ENCODE data around the gene SLC2A3. TPM values are rescaled to one million over a fixed set of nuclear protein-coding genes. Genes with fewer than 3 reads are reported as not detected.
A peak's percentile ranks its signal among the peaks of the same experiment; 100 is the strongest.
"Not testable (repeated sequence)": the region's sequence is repeated elsewhere in the genome, so short reads cannot be mapped to it uniquely, and the experiment has no call there.

The SLC2A3 gene
- total RNA-seq, 1 donor from 2014 or later, result 71.7 TPM

DNA sequence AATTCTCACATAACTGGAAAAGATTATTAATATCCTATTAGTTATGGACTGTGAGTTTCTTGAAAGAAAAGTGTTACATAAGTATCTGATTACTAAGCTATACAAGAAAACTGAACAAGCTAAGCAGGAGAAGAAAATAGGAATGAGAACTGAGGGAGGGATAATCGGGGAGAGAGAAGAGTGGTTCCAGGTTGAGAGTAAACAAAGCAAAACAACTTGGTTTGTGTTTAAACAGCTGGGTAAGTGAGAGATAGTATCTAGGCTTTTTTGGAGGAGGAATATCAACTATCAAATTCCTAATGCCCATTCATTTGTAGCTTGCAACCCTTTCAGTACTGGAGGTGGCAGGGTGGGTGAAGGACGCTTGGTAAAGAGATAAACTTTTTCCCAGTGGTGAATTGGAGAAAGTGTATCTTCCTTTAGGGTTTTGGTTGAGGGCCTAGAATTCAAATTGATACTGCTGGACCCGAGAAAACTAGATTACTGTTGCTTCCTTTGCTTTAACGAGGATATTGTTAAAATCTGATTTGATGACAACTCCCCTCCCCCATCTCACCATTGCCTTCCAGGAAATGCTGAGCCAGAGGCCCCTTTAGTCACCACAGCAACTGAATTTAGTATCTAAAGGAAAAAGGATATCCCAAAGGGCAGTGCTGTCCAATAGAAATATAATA, 2.0 kb upstream of the SLC2A3 start:
- DNase-seq (ENCODE audit: extremely low spot score in 2 of 2), result no peak
- Histone ChIP-seq H3K36me3 (no peaks in the 10 kb centered on the region), H3K27me3 (no peaks in the 10 kb centered on the region), H3K27ac (no peak overlapping the region), H3K9me3 (no peaks in the 10 kb centered on the region), H3K4me1 (peaks cover 22% of the 10 kb centered on the region), H3K4me3 (no peak overlapping the region)
- intact Hi-C loops (cut with DNase I), result no loop called here
- TF ChIP-seq POLR2AphosphoS5 (IDR thresholded peaks at IDR 0.05; ENCODE audit: insufficient read depth in 1 of 2, low read depth in 1 of 2) (no peak), POLR2A (IDR thresholded peaks at IDR 0.05) (no peak)

DNA sequence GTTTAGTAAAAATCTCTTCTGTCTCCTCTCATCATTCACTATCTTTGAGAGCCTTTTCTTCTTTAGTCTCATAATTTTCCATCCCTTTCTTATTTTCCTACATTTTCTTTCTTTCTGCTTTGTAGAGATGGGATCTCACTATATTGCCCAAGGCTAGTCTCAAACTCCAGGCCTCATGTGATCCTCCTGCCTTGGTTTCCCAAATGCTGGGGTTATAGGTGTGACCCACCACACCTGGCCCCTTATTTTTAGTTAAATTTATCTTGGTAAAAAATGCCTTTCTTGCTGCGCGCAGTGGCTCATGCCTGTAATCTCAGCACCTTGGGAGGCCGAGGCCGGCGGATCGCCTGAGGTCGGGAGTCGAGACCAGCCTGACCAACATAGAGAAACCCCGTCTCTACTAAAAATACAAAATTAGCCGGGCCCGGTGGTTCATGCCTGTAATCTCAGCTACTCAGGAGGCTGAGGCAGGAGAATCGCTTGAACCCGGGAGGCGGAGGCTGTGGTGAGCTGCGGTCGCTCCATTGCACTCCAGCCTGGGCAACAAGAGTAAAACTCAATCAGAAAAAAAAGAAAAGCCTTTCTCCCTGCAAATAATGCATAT, 996 bp downstream of the SLC2A3 start:
- intact Hi-C loops (cut with DNase I), result loop anchor here (2.0 kb wide), 1 partner anchor 60 kb away; no protein-coding TSS in a partner anchor
- Histone ChIP-seq H3K9me3 (no peaks in the 10 kb centered on the region), H3K36me3 (peaks cover 0 to 24% of the 10 kb centered on the region in 2 donors), H3K4me3 (peak overlapping the region; percentile 54 to 61), H3K4me1 (peaks cover 22% of the 10 kb centered on the region), H3K27me3 (no peaks in the 10 kb centered on the region), H3K27ac (peak overlapping the region; percentile 83)
- peak in 1 of 2 donors; percentile 49 for TF ChIP-seq POLR2AphosphoS5 (IDR thresholded peaks at IDR 0.05; ENCODE audit: insufficient read depth in 1 of 2, low read depth in 1 of 2)
- TF ChIP-seq, protein P1, sequence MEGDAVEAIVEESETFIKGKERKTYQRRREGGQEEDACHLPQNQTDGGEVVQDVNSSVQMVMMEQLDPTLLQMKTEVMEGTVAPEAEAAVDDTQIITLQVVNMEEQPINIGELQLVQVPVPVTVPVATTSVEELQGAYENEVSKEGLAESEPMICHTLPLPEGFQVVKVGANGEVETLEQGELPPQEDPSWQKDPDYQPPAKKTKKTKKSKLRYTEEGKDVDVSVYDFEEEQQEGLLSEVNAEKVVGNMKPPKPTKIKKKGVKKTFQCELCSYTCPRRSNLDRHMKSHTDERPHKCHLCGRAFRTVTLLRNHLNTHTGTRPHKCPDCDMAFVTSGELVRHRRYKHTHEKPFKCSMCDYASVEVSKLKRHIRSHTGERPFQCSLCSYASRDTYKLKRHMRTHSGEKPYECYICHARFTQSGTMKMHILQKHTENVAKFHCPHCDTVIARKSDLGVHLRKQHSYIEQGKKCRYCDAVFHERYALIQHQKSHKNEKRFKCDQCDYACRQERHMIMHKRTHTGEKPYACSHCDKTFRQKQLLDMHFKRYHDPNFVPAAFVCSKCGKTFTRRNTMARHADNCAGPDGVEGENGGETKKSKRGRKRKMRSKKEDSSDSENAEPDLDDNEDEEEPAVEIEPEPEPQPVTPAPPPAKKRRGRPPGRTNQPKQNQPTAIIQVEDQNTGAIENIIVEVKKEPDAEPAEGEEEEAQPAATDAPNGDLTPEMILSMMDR (IDR thresholded peaks at IDR 0.05), result no peak
- no peak for TF ChIP-seq POLR2A (IDR thresholded peaks at IDR 0.05)
- DNase-seq (ENCODE audit: extremely low spot score in 2 of 2), result no peak

DNA sequence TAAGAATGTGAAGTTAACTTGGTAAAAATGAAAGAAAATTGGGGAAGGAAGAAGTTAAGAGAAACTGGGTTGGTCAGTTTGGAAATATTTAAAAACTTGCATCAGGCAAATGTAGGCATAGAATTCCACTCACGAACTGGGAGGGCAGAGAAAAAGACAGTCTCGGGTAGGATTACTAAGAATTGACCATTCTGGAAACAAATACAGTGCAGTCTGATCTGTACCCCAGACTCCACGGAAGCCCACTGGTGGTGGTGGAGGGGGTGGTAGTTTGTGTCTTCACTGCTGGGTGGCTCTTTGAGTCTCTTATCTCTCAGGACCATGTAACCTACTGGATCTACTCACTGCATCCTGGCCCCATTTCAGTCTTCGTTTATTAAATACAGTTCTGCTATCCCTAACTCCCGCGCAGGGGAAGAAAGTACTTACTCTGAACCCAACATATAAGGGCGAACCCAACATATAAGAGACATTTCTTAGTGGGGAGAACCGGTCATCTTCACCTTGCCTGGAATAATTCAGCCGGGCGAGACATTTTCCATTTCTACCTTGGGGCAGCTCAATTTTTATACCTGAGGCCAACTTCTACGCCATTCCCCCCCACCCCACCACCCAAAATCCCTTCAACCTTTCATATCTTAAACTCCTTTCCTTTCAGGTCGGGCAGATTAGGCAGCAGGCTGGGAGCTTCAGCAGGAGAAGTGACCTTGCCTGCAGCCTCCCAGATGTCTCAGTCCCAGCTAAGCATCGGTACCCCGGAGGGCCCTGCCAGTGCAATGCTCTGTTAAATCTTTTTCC, 1.7 kb downstream of the SLC2A3 start:
- DNase-seq (ENCODE audit: extremely low spot score in 2 of 2), result no peak
- intact Hi-C loops (cut with DNase I), result loop anchor here (2.0 kb wide), 1 partner anchor 61 kb away; no protein-coding TSS in a partner anchor
- Histone ChIP-seq H3K4me3 (peak overlapping the region; percentile 54 to 61), H3K9me3 (no peaks in the 10 kb centered on the region), H3K27me3 (no peaks in the 10 kb centered on the region), H3K27ac (peak overlapping the region; percentile 83), H3K4me1 (peaks cover 22% of the 10 kb centered on the region), H3K36me3 (peaks cover 0 to 31% of the 10 kb centered on the region in 2 donors)
- TF ChIP-seq POLR2A (IDR thresholded peaks at IDR 0.05), result no peak
- TF ChIP-seq, protein P1 (IDR thresholded peaks at IDR 0.05), result no peak
- no peak for TF ChIP-seq POLR2AphosphoS5 (IDR thresholded peaks at IDR 0.05; ENCODE audit: insufficient read depth in 1 of 2, low read depth in 1 of 2)

DNA sequence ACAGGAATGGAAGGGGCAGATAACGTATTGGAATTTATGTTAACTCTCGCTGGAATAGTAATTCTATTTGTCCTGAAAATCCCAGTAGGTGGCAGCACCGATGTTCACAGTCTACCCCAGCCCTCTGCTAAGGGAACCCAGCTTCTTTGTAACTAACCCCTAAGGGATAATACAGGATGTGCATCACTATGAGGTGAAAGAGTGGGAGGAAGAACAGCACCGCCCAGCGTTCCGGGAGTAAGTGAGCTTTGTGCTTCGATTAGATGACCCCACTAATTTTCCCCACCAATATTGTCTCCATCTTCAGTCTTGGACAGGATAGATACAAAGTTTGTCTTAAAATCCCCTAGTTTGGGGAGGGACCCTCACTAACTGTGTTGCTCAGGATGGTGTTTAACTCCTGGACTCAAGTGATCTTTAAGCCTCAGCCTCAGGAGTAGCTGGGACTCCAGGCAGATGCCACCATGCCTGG, 2.7 kb downstream of the SLC2A3 start:
- H3K27ac ChIP-seq, result peak overlapping the region; percentile 83
- peak in 1 of 2 donors; percentile 90 for DNase-seq (ENCODE audit: extremely low spot score in 2 of 2)
- peak overlapping the region; percentile 15 to 54 for H3K4me3 ChIP-seq
- no peaks in the 10 kb centered on the region for H3K27me3 ChIP-seq
- H3K36me3 ChIP-seq, result peaks cover 0 to 35% of the 10 kb centered on the region in 2 donors
- H3K4me1 ChIP-seq, result peaks cover 22% of the 10 kb centered on the region
- no peaks in the 10 kb centered on the region for H3K9me3 ChIP-seq
- intact Hi-C loops (cut with DNase I), result no loop called here
- TF ChIP-seq, protein P1 (IDR thresholded peaks at IDR 0.05), result peak; percentile 43 to 74 (median 50)
- peak in 1 of 2 donors; percentile 87 for TF ChIP-seq POLR2AphosphoS5 (IDR thresholded peaks at IDR 0.05; ENCODE audit: insufficient read depth in 1 of 2, low read depth in 1 of 2)
- TF ChIP-seq POLR2A (IDR thresholded peaks at IDR 0.05), result peak in 1 of 2 donors; percentile 27

DNA sequence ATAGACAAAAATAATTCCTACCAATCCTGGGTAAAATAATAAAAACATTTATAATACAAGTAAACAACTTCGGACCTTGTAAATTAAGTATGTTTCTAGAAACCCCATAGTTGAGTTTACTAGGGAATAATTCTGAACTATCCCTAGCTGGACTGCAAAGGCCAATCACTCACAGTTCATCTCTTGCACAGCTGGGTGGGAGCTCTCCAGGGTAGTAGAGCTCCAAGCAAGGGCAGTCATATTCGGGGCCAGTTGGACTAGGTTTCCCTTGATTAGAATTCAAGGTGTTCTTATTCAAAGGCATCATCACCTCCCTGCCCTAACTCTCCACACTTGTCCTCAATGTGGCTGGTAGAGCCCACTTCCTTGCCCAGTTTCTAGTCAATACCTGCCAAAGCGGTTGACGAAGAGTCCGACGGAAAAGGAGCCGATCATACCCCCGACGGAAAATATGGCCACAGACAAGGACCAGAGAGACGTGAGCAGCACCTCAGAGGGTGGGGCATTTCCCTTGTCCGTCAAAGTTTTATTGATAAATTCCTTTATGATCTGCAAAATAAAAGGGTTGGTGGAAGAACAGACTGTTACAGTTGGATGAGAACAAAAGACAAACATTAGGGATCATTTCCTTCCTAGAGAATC, 3.3 kb downstream of the SLC2A3 start:
- intact Hi-C loops (cut with DNase I); H3K27me3 ChIP-seq; DNase-seq (ENCODE audit: extremely low spot score in 2 of 2); H3K9me3 ChIP-seq; H3K4me3 ChIP-seq: not testable (repeated sequence)
- peaks cover 0 to 41% of the 10 kb centered on the region in 2 donors for H3K36me3 ChIP-seq
- H3K4me1 ChIP-seq, result peaks cover 22% of the 10 kb centered on the region
- H3K27ac ChIP-seq, result peak overlapping the region; percentile 83

All from vagina (tissue), 2 donors.